HG02623 (cell line): ENCODE results near the gene PEX5.

Experiments used
- ATAC-seq: cut with Tn5 transposase; IDR thresholded peaks from one replicate; pipeline ENCODE4 v1.9.1; 2021; ENCODE audit warnings: moderate library complexity; ENCODE audit not compliant: unreplicated experiment

Gene PEX5

GRCh38 chr12:7189398-7190267 lies at the start of gene PEX5:
TSS of gene PEX5 (plus strand) at chr12:7189686. CDS start at chr12:7190378, 692 bp downstream.
- ATAC-seq, result peak; percentile 98

GRCh38 chr12:7141351-7142005 lies 48.0 kb upstream of the PEX5 start:
- ATAC-seq, result no peak

GRCh38 chr12:7142056-7142644 lies 47.3 kb upstream of the PEX5 start:
- no peak for ATAC-seq

GRCh38 chr12:7142809-7143465 lies 46.5 kb upstream of the PEX5 start:
- ATAC-seq, result no peak

- no peak for ATAC-seq
These were observed 45.9 kb upstream of the PEX5 start for GRCh38 chr12:7143564-7143963.

GRCh38 chr12:7144414-7145120 lies 44.9 kb upstream of the PEX5 start:
- no peak for ATAC-seq

- no peak for ATAC-seq
These were observed 43.8 kb upstream of the PEX5 start for GRCh38 chr12:7145671-7146070.

- no peak for ATAC-seq
These were observed 43.3 kb upstream of the PEX5 start for GRCh38 chr12:7146228-7146627.

GRCh38 chr12:7146906-7147305 lies 42.6 kb upstream of the PEX5 start:
- no peak for ATAC-seq

GRCh38 chr12:7150356-7150755 lies 39.1 kb upstream of the PEX5 start:
- no peak for ATAC-seq

- ATAC-seq, result no peak
These were observed 38.6 kb upstream of the PEX5 start for GRCh38 chr12:7150841-7151240.

GRCh38 chr12:7151532-7151931 lies 38.0 kb upstream of the PEX5 start:
- ATAC-seq, result no peak

GRCh38 chr12:7152818-7153217 lies 36.7 kb upstream of the PEX5 start:
- ATAC-seq, result no peak

GRCh38 chr12:7154042-7154441 lies 35.4 kb upstream of the PEX5 start:
- ATAC-seq, result no peak

- no peak for ATAC-seq
These were observed 34.5 kb upstream of the PEX5 start for GRCh38 chr12:7154901-7155470.

- ATAC-seq, result no peak
These were observed 33.9 kb upstream of the PEX5 start for GRCh38 chr12:7155471-7156034.

GRCh38 chr12:7156259-7157197 lies 33.0 kb upstream of the PEX5 start:
- no peak for ATAC-seq

GRCh38 chr12:7157391-7157790 lies 32.1 kb upstream of the PEX5 start:
- no peak for ATAC-seq
